ENCODE data around the gene IL17RB. TPM values are rescaled to one million over a fixed set of nuclear protein-coding genes. Genes with fewer than 3 reads are reported as not detected.

The IL17RB gene
- total RNA-seq, 1 experiment from 2014 or later, result 9.8 TPM

DNA sequence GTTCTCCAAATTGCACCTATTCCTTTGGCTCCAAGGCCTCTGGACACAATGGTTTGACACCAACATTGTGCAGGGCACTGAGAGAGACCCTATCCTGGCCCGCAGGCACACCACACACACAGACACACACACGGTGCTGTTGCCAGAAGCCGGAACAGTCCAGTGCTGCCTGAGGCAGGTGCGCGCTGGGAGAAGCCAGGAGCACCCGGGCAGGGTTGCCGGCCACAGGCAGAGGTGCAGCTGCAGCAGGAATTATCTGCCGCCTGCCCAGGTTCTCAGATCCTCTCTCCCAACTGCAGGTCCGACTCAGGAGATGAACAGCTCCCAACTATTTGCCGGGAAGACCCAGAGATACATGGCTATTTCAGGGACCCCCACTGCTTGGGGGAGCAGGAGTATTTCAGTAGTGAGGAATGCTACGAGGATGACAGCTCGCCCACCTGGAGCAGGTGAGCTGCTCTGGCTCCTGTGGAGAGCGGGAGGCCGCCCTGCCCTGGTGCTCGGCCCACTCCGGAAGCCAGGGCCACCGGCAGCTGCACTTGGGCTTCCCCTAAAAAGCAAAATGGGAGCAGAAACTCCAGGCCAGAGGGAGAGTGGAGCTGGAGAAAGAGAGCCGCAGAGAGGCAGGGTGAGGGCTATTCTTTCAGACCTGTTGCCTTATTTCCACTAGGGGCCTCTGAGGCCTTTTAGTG, 43.1 kb upstream of the IL17RB start:
- Histone ChIP-seq H2AK5ac (ENCODE audit: insufficient read length, low read length) (no peak overlapping the region), H3K79me1 (ENCODE audit: insufficient read depth, low read depth, low read length, poor library complexity, severe bottlenecking) (no peaks in the 10 kb centered on the region), H4K20me1 (ENCODE audit: control insufficient read depth, insufficient read depth, insufficient read length) (no peaks in the 10 kb centered on the region), H2BK20ac (ENCODE audit: low read depth, low read length, poor library complexity, severe bottlenecking) (no peak overlapping the region), H3K27me3 (ENCODE audit: insufficient read depth, low read length) (no peaks in the 10 kb centered on the region), H4K8ac (replicated peaks; ENCODE audit: insufficient read length, low read depth, low read length) (no peak overlapping the region), H2BK5ac (ENCODE audit: insufficient read length, low read length) (no peak overlapping the region), H4K5ac (ENCODE audit: insufficient read length, low read depth, low read length) (no peak overlapping the region), H3K4me2 (ENCODE audit: insufficient read depth, insufficient read length, low read length) (no peak overlapping the region), H3T11ph (ENCODE audit: low read length) (no peak overlapping the region), H3K14ac (ENCODE audit: insufficient read depth, low read length) (no peak overlapping the region), H3K9me3 (ENCODE audit: control insufficient read depth, low read depth, low read length) (no peaks in the 10 kb centered on the region), H3K23me2 (ENCODE audit: insufficient read length, low read depth, low read length, poor library complexity, severe bottlenecking) (no peaks in the 10 kb centered on the region), H2BK12ac (ENCODE audit: insufficient read length, low read depth, low read length) (no peak overlapping the region), H2BK120ac (ENCODE audit: low read depth, low read length, poor library complexity, severe bottlenecking) (no peak overlapping the region), H2BK15ac (ENCODE audit: low read depth, low read length) (no peak overlapping the region), H3K9ac (ENCODE audit: extremely low read depth, insufficient read length, low read length) (no peak overlapping the region), H3K4me1 (ENCODE audit: insufficient read depth, low read length) (no peaks in the 10 kb centered on the region; the same call in 1 of the 2 replicates), H3K27ac (ENCODE audit: insufficient read length, low read depth, low read length) (no peak overlapping the region), H3K23ac (ENCODE audit: insufficient read length, low read depth, low read length) (no peak overlapping the region), H3K18ac (ENCODE audit: insufficient read length, low read depth, low read length) (no peak overlapping the region), H3K79me2 (ENCODE audit: insufficient read depth, low read length) (no peaks in the 10 kb centered on the region), H2AFZ (ENCODE audit: low read length) (no peak overlapping the region), H3K4ac (ENCODE audit: low read depth, low read length) (no peak overlapping the region), H4K91ac (ENCODE audit: insufficient read length, low read depth, low read length) (no peak overlapping the region), H3K56ac (ENCODE audit: insufficient read length, low read depth, low read length) (no peak overlapping the region)
- no peaks in the 10 kb centered on the region for H3K36me3 Mint-ChIP-seq (ENCODE audit: insufficient read depth in 1 of 3, low read depth in 3 of 3)
- DNase-seq, result no peak
- peaks cover 14 to 18% of the 10 kb centered on the region in 2 experiments for H3K4me1 Mint-ChIP-seq
- WGBS (ENCODE audit: extremely low coverage, insufficient read length, low lambda C conversion rate), result no CpG with 5 or more reads among the region's 18 CpGs
- H3K9me3 Mint-ChIP-seq, result no peaks in the 10 kb centered on the region
- no peak overlapping the region; a peak in 2 of 7 replicates for H3K27ac Mint-ChIP-seq
- H3K27me3 Mint-ChIP-seq (ENCODE audit: low read depth), result no peaks in the 10 kb centered on the region; the same call in 1 of the 2 replicates
- H3K4me3 Mint-ChIP-seq, result no peak overlapping the region
- TF ChIP-seq, protein P1, sequence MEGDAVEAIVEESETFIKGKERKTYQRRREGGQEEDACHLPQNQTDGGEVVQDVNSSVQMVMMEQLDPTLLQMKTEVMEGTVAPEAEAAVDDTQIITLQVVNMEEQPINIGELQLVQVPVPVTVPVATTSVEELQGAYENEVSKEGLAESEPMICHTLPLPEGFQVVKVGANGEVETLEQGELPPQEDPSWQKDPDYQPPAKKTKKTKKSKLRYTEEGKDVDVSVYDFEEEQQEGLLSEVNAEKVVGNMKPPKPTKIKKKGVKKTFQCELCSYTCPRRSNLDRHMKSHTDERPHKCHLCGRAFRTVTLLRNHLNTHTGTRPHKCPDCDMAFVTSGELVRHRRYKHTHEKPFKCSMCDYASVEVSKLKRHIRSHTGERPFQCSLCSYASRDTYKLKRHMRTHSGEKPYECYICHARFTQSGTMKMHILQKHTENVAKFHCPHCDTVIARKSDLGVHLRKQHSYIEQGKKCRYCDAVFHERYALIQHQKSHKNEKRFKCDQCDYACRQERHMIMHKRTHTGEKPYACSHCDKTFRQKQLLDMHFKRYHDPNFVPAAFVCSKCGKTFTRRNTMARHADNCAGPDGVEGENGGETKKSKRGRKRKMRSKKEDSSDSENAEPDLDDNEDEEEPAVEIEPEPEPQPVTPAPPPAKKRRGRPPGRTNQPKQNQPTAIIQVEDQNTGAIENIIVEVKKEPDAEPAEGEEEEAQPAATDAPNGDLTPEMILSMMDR (conservative IDR thresholded peaks at IDR 0.05), result peak; percentile 28; the same call in 2 of the 3 replicates

Data from H9 (cell line).